HepG2 (cell line): ENCODE results near the gene LIFR. TPM values are rescaled to one million over a fixed set of nuclear protein-coding genes. Genes with fewer than 3 reads are reported as not detected.

Experiments
- ATAC-seq: fragments of 200-7000 bp; cut with Tn5 transposase; 3 replicates; pipeline ENCODE4 v1.9.1; 2020; ENCODE audit warnings: mild to moderate bottlenecking, moderate library complexity
- BruUV-seq: library from RNA; stranded (reverse); fragments of 400-500 nt; replicated peaks from 2 replicates; lab custom pipeline; 2021; lab: Mats Ljungman, UMichigan
- CTCF ChIA-PET: fragments of 300-600 bp; formaldehyde crosslinking; extraction: SDS; loops from one replicate; lab custom pipeline; 2021; ENCODE audit warnings: low total read pairs, inconsistent platforms, low intra/inter-chr PET ratio; lab: Yijun Ruan, JAX
- POLR2A ChIA-PET: fragments of 350-600 bp; sonication (Branson Sonifier 250); formaldehyde crosslinking; loops from one replicate; lab custom pipeline; 2020; ENCODE audit warnings: antibody characterized with exemption, inconsistent platforms; lab: Yijun Ruan, JAX
- DNase-seq: peaks from one replicate; pipeline ENCODE4 v3.0.0-alpha.2; 2015; ENCODE audit warnings: low spot score
- FAIRE-seq: peaks from 3 replicates; lab custom pipeline; 2011; peaks lifted over from hg19 to GRCh38; lab: Jason Lieb, UNC
- H2AFZ ChIP-seq: one replicate; pipeline ENCODE4 v1.6.1; 2011; ENCODE audit warnings: low read length, inconsistent platforms
- H3K27ac ChIP-seq: fragments of 300-600 bp; 3 replicates; pipeline ENCODE4 v1.8.0; 2011; ENCODE audit warnings: mixed run types, mild to moderate bottlenecking, mixed read lengths, low read length, inconsistent platforms; ENCODE audit not compliant: insufficient read depth; ENCODE audit errors: extremely low read length
- H3K27me3 ChIP-seq, 2 experiments: fragments of 200-600 bp in 1 of 2; 2 replicates in 1 of 2; 3 replicates in 1 of 2; pipeline versions ENCODE4 v1.6.0 to v1.8.0; 2011; ENCODE audit warnings: low read length in 2 of 2, mild to moderate bottlenecking in 2 of 2, moderate library complexity in 2 of 2, inconsistent platforms in 1 of 2; ENCODE audit not compliant: insufficient read depth in 2 of 2, control insufficient read depth in 1 of 2
- H3K36me3 ChIP-seq, 2 experiments: fragments of 200-600 bp in 1 of 2; replicated peaks in 1 of 2; 2 replicates in 1 of 2; 3 replicates in 1 of 2; pipeline versions ENCODE4 v1.5.1 to v1.8.0; 2011; ENCODE audit warnings: low read length in 2 of 2, inconsistent platforms in 1 of 2; ENCODE audit not compliant: insufficient read depth in 2 of 2, control insufficient read depth in 1 of 2
- H3K4me1 ChIP-seq: 2 replicates; pipeline ENCODE4 v1.5.1; 2012; ENCODE audit warnings: low read length, inconsistent platforms; ENCODE audit not compliant: insufficient read depth
- H3K4me2 ChIP-seq: 2 replicates; pipeline ENCODE4 v1.6.0; 2011; ENCODE audit warnings: low read depth, low read length, inconsistent platforms
- H3K4me3 ChIP-seq, 3 experiments: fragments of 200-600 bp in 1 of 3; sonication (generic), shearing (Covaris generic) in 1 of 3; replicated peaks in 1 of 3; 2 replicates each; pipeline ENCODE4 v1.5.1; 2011 to 2016; ENCODE audit warnings: low read length in 3 of 3, inconsistent platforms in 2 of 3, low read depth in 2 of 3, mild to moderate bottlenecking in 2 of 3, control low read depth in 1 of 3, mixed read lengths in 1 of 3; ENCODE audit not compliant: insufficient read depth in 1 of 3
- H3K79me2 ChIP-seq: one replicate; pipeline ENCODE4 v1.6.1; 2011; ENCODE audit warnings: low read length, inconsistent platforms; ENCODE audit not compliant: insufficient read depth
- H3K9ac ChIP-seq: 2 replicates; pipeline ENCODE4 v1.6.0; 2011; ENCODE audit warnings: mild to moderate bottlenecking, low read depth, low read length, inconsistent platforms; ENCODE audit not compliant: insufficient read depth
- H3K9me3 ChIP-seq: 2 replicates; pipeline ENCODE4 v1.5.1; 2012; ENCODE audit warnings: mild to moderate bottlenecking, low read length
- H4K20me1 ChIP-seq: 2 replicates; pipeline ENCODE4 v1.6.0; 2011; ENCODE audit warnings: inconsistent platforms, mild to moderate bottlenecking, low read length, moderate library complexity; ENCODE audit not compliant: insufficient read depth
- ATF1 ChIP-seq: IDR thresholded peaks from 2 replicates; pipeline ENCODE4 v1.6.1; 2016; ENCODE audit warnings: mild to moderate bottlenecking, control low read depth
- ATF4 ChIP-seq, 2 experiments: fragments of 450-650 bp in 1 of 2; sonication (generic) in 1 of 2; formaldehyde crosslinking; IDR thresholded peaks; 2 replicates each; pipeline versions ENCODE4 v1.5.0 to v1.8.0; 2020 to 2022; ENCODE audit warnings: mild to moderate bottlenecking in 1 of 2, missing genetic modification reagents in 1 of 2
- CEBPB ChIP-seq: IDR thresholded peaks from 2 replicates; pipeline ENCODE4 v1.6.1; 2011; ENCODE audit warnings: low read depth, low read length, improper control_type of control experiment, borderline replicate concordance
- ETS1 ChIP-seq: sonication (generic); formaldehyde crosslinking; IDR thresholded peaks from 2 replicates; pipeline ENCODE4 v1.4.0; 2020; ENCODE audit warnings: missing genetic modification reagents
- HNRNPH1 ChIP-seq: fragments of 200-400 bp; formaldehyde crosslinking; optimal IDR thresholded peaks from 2 replicates; pipeline ENCODE3; 2017; ENCODE audit warnings: mild to moderate bottlenecking, low read depth, low read length
- MAFF ChIP-seq: IDR thresholded peaks from 2 replicates; pipeline ENCODE4 v1.6.1; 2011; ENCODE audit warnings: low read depth, low read length, improper control_type of control experiment
- NCOA5 ChIP-seq: sonication (generic); formaldehyde crosslinking; IDR thresholded peaks from 2 replicates; pipeline ENCODE4 v1.4.0; 2020; ENCODE audit warnings: missing genetic modification reagents
- ZNF18 ChIP-seq: sonication (generic); formaldehyde crosslinking; IDR thresholded peaks from 2 replicates; pipeline ENCODE4 v1.8.0; 2022; ENCODE audit warnings: mild to moderate bottlenecking, missing genetic modification reagents; ENCODE audit not compliant: insufficient replicate concordance
- ZNF543 ChIP-seq: sonication (generic); formaldehyde crosslinking; IDR thresholded peaks from 2 replicates; pipeline ENCODE4 v1.4.0; 2020; ENCODE audit warnings: mild to moderate bottlenecking, missing genetic modification reagents
- ZNF563 ChIP-seq: sonication (generic); formaldehyde crosslinking; IDR thresholded peaks from 2 replicates; pipeline ENCODE4 v1.8.0; 2022; ENCODE audit warnings: mild to moderate bottlenecking, moderate library complexity, missing genetic modification reagents
- ZNF580 ChIP-seq: IDR thresholded peaks from 2 replicates; pipeline ENCODE4 v1.6.1; 2016; ENCODE audit warnings: low read depth, borderline replicate concordance
- ZNF703 ChIP-seq: sonication (generic); formaldehyde crosslinking; IDR thresholded peaks from 2 replicates; pipeline ENCODE4 v1.5.1; 2020; ENCODE audit warnings: missing genetic modification reagents, mild to moderate bottlenecking, moderate library complexity, borderline replicate concordance
- ZNF790 ChIP-seq: sonication (generic); formaldehyde crosslinking; IDR thresholded peaks from 2 replicates; pipeline ENCODE4 v1.8.0; 2022; ENCODE audit warnings: missing genetic modification reagents, mild to moderate bottlenecking, borderline replicate concordance
- WGBS: methylation state at CpG from one replicate; pipeline ENCODE4 v1.1.6; 2017; ENCODE audit warnings: low lambda C conversion rate; 5-methylcytosine and 5-hydroxymethylcytosine counted together
- in situ Hi-C: cut with HindIII; loops from 2 replicates; pipeline ENCODE4 v1.10.0; 2017; ENCODE audit warnings: low pct_unique_long_range_greater_than_20kb; ENCODE audit not compliant: extremely low pct_ligation_motif_present
- intact Hi-C: fragments of 100-400 bp; cut with micrococcal nuclease; formaldehyde crosslinking; loops from one replicate; pipeline ENCODE4 v1.10.0; 2022; ENCODE audit not compliant: unreplicated experiment
- polyA plus RNA-seq, 8 experiments: library from polyadenylated mRNA; depleted of rRNA in 3 of 8; stranded (reverse) in 7 of 8; unstranded in 1 of 8; fragments of >200 nt; fragmentation: Illumina TruSeq in 4 of 8; extraction: Trizol in 4 of 8; gene quantifications; 2 replicates each; pipeline versions ENCODE4 v1.2.1 to v1.2.3, GENCODE V29; 2011 to 2016; ENCODE audit warnings: low read depth in 4 of 8, missing spikeins in 1 of 8, mixed read lengths in 1 of 8; ENCODE audit not compliant: insufficient read depth in 1 of 8
- total RNA-seq, 5 experiments: library from RNA; depleted of rRNA; stranded (reverse); fragments of >200 nt; fragmentation: Illumina TruSeq; extraction: Trizol; gene quantifications; 2 replicates each; pipeline ENCODE4 v1.2.3, GENCODE V29; 2016; ENCODE audit warnings: low read depth in 1 of 5

LIFR gene
- total and polyA plus RNA-seq, 2 of the 13 experiments (the other 11 are each of a cell fraction or from before 2014, with no cell fraction given): 6.3 to 25.2 TPM

GRCh38 chr5:38562444-38563210 lies 6.2 kb upstream of the LIFR start:
- H3K9me3 ChIP-seq: no peaks in the 10 kb centered on the region
- no TSS peak for BruUV-seq
- intact Hi-C loops (no loop called here), in situ Hi-C loops (no loop called here)
- ATAC-seq (no peak), DNase-seq (no peak), FAIRE-seq (no peak)
- H2AFZ ChIP-seq: no peak overlapping the region
- H3K4me1 ChIP-seq: peaks cover 15% of the 10 kb centered on the region
- H3K9ac ChIP-seq: no peak overlapping the region
- H3K79me2 ChIP-seq: no peaks in the 10 kb centered on the region
- H3K36me3 ChIP-seq: no peaks in the 10 kb centered on the region
- POLR2A ChIA-PET: no interaction called here
- TF ChIP-seq ZNF543: no peak
- CTCF ChIA-PET: no interaction called here
- 40% methylated on average over 5 of the region's 5 CpGs for WGBS
- H3K27me3 ChIP-seq: no peaks in the 10 kb centered on the region; a peak in 2 of 5 replicates
- H3K4me3 ChIP-seq: no peak overlapping the region
- H3K27ac ChIP-seq: no peak overlapping the region
- H3K4me2 ChIP-seq: no peak overlapping the region
- H4K20me1 ChIP-seq: no peaks in the 10 kb centered on the region

GRCh38 chr5:38559428-38559827 lies 3.0 kb upstream of the LIFR start:
- no peak overlapping the region for H3K4me3 ChIP-seq
- H3K79me2 ChIP-seq: peaks cover 16% of the 10 kb centered on the region
- POLR2A ChIA-PET: interaction anchor here (1.1 to 1.3 kb wide), 3 partner anchors 13 to 26 kb away, joined by 4 to 5 read pairs (median 4); no protein-coding TSS in a partner anchor
- ATAC-seq (no peak), FAIRE-seq (no peak), DNase-seq (no peak)
- no peak overlapping the region for H3K9ac ChIP-seq
- H2AFZ ChIP-seq: no peak overlapping the region
- CTCF ChIA-PET: no interaction called here
- no peaks in the 10 kb centered on the region; a peak in 2 of 5 replicates for H3K27me3 ChIP-seq
- H3K36me3 ChIP-seq: no peaks in the 10 kb centered on the region
- BruUV-seq: no TSS peak
- H3K9me3 ChIP-seq: no peaks in the 10 kb centered on the region
- no peak overlapping the region for H3K27ac ChIP-seq
- peaks cover 29% of the 10 kb centered on the region for H3K4me1 ChIP-seq
- H4K20me1 ChIP-seq: no peaks in the 10 kb centered on the region; the same call in 1 of the 2 replicates
- intact Hi-C loops: no loop called here
- 6% methylated on average over 3 of the region's 3 CpGs for WGBS
- H3K4me2 ChIP-seq: no peak overlapping the region
- in situ Hi-C loops: loop anchor here (10.0 kb wide), 1 partner anchor 115 kb away; no protein-coding TSS in a partner anchor
- TF ChIP-seq ETS1 (no peak), ZNF703 (CRISPR knock-in tag) (no peak), ZNF580 (CRISPR knock-in tag) (no peak), ZNF790 (CRISPR knock-in tag) (no peak), ZNF563 (CRISPR knock-in tag) (no peak), HNRNPH1 (no peak), ATF4 (CRISPR knock-in tag; IDR thresholded peaks at IDR 0.05) (peak in 1 of 2 experiments; percentile 85; a peak in 2 of 4 replicates), CEBPB (peak; percentile 91), ZNF18 (CRISPR knock-in tag) (no peak), MAFF (peak; percentile 38; the same call in 1 of the 2 replicates), NCOA5 (CRISPR knock-in tag) (no peak), ATF1 (no peak)
